HepG2 (cell line): ENCODE measurements around the gene LLGL2. TPM values are rescaled to one million over a fixed set of nuclear protein-coding genes. Genes with fewer than 3 reads are reported as not detected.

Source experiments
- AHR ChIP-seq: IDR thresholded peaks from 2 replicates; pipeline ENCODE4 v1.6.1; 2018; ENCODE audit warnings: missing genetic modification reagents, missing compliant biosample characterization
- DMAP1 ChIP-seq: IDR thresholded peaks from 2 replicates; pipeline ENCODE4 v1.6.1; 2016
- EZH2 ChIP-seq: conservative IDR thresholded peaks from 2 replicates; pipeline ENCODE4 v1.6.1; 2012; ENCODE audit warnings: mild to moderate bottlenecking, low read depth, low read length, moderate library complexity
- HNF4A ChIP-seq: sonication (generic); formaldehyde crosslinking; IDR thresholded peaks from 2 replicates; pipeline ENCODE4 v1.4.0; 2020; ENCODE audit warnings: missing genetic modification reagents
- HNRNPH1 ChIP-seq: fragments of 200-400 bp; formaldehyde crosslinking; optimal IDR thresholded peaks from 2 replicates; pipeline ENCODE3; 2017; ENCODE audit warnings: mild to moderate bottlenecking, low read depth, low read length
- JARID2 ChIP-seq: sonication (generic); formaldehyde crosslinking; IDR thresholded peaks from 2 replicates; pipeline ENCODE4 v1.8.1; 2023; ENCODE audit warnings: missing genetic modification reagents, inconsistent platforms; ENCODE audit not compliant: insufficient replicate concordance
- KDM5B ChIP-seq: sonication (generic); formaldehyde crosslinking; IDR thresholded peaks from 2 replicates; pipeline ENCODE4 v1.4.0; 2020; ENCODE audit warnings: missing genetic modification reagents, mild to moderate bottlenecking, borderline replicate concordance
- MTA3 ChIP-seq: sonication (generic); formaldehyde crosslinking; IDR thresholded peaks from 2 replicates; pipeline ENCODE4 v1.4.0; 2020; ENCODE audit warnings: missing genetic modification reagents
- NCOA1 ChIP-seq: sonication (generic); formaldehyde crosslinking; IDR thresholded peaks from 2 replicates; pipeline ENCODE4 v1.9.0; 2021; ENCODE audit warnings: missing genetic modification reagents
- NCOA5 ChIP-seq: sonication (generic); formaldehyde crosslinking; IDR thresholded peaks from 2 replicates; pipeline ENCODE4 v1.4.0; 2020; ENCODE audit warnings: missing genetic modification reagents
- NR2F6 ChIP-seq, 2 experiments: IDR thresholded peaks; 2 replicates each; pipeline ENCODE4 v1.6.1; 2016; ENCODE audit warnings: antibody characterized with exemption in 1 of 2, mild to moderate bottlenecking in 1 of 2
- NRL ChIP-seq: sonication (generic); formaldehyde crosslinking; IDR thresholded peaks from 2 replicates; pipeline ENCODE4 v1.5.0; 2020; ENCODE audit warnings: missing genetic modification reagents, mild to moderate bottlenecking, moderate library complexity, borderline replicate concordance
- STAG1 ChIP-seq: sonication (generic); formaldehyde crosslinking; IDR thresholded peaks from 2 replicates; pipeline ENCODE4 v1.4.0; 2020; ENCODE audit warnings: missing genetic modification reagents
- STAT5B ChIP-seq: sonication (generic); formaldehyde crosslinking; IDR thresholded peaks from 2 replicates; pipeline ENCODE4 v1.4.0; 2020; ENCODE audit warnings: missing genetic modification reagents
- YY1 ChIP-seq: IDR thresholded peaks from 2 replicates; pipeline ENCODE4 v1.6.1; 2011; ENCODE audit warnings: low read length, low read depth, moderate library complexity, mild to moderate bottlenecking; ENCODE audit not compliant: insufficient read depth, insufficient replicate concordance
- ZNF567 ChIP-seq: sonication (generic); formaldehyde crosslinking; IDR thresholded peaks from 2 replicates; pipeline ENCODE4 v1.8.1; 2023; ENCODE audit warnings: mild to moderate bottlenecking, missing genetic modification reagents, borderline replicate concordance
- ZNF589 ChIP-seq: sonication (generic); formaldehyde crosslinking; conservative IDR thresholded peaks from 2 replicates; pipeline ENCODE4 v1.8.0; 2022; ENCODE audit warnings: mild to moderate bottlenecking, moderate library complexity, missing genetic modification reagents
- ZNF776 ChIP-seq: sonication (generic); formaldehyde crosslinking; IDR thresholded peaks from 2 replicates; pipeline ENCODE4 v1.4.0; 2020; ENCODE audit warnings: mild to moderate bottlenecking, missing genetic modification reagents
- ZNF782 ChIP-seq: sonication (generic); formaldehyde crosslinking; IDR thresholded peaks from 2 replicates; pipeline ENCODE4 v1.4.0; 2020; ENCODE audit warnings: missing genetic modification reagents, mild to moderate bottlenecking, borderline replicate concordance
- ZNF891 ChIP-seq: sonication (generic); formaldehyde crosslinking; IDR thresholded peaks from 2 replicates; pipeline ENCODE4 v1.5.0; 2020; ENCODE audit warnings: mild to moderate bottlenecking, missing genetic modification reagents
- ZZZ3 ChIP-seq: sonication (generic); formaldehyde crosslinking; IDR thresholded peaks from 2 replicates; pipeline ENCODE4 v1.4.0; 2020; ENCODE audit warnings: missing genetic modification reagents, mild to moderate bottlenecking, borderline replicate concordance
- polyA plus RNA-seq, 8 experiments: library from polyadenylated mRNA; depleted of rRNA in 3 of 8; stranded (reverse) in 7 of 8; unstranded in 1 of 8; fragments of >200 nt; fragmentation: Illumina TruSeq in 4 of 8; extraction: Trizol in 4 of 8; gene quantifications; 2 replicates each; pipeline versions ENCODE4 v1.2.1 to v1.2.3, GENCODE V29; 2011 to 2016; ENCODE audit warnings: low read depth in 4 of 8, missing spikeins in 1 of 8, mixed read lengths in 1 of 8; ENCODE audit not compliant: insufficient read depth in 1 of 8
- total RNA-seq, 5 experiments: library from RNA; depleted of rRNA; stranded (reverse); fragments of >200 nt; fragmentation: Illumina TruSeq; extraction: Trizol; gene quantifications; 2 replicates each; pipeline ENCODE4 v1.2.3, GENCODE V29; 2016; ENCODE audit warnings: low read depth in 1 of 5
- TF ChIP-seq, protein P1 (sequence below): sonication (generic); formaldehyde crosslinking; conservative IDR thresholded peaks from 2 replicates; pipeline ENCODE4 v1.8.0; 2022; ENCODE audit warnings: low read depth, missing genetic modification reagents
- TF ChIP-seq, protein P2 (sequence below): sonication (generic); formaldehyde crosslinking; IDR thresholded peaks from 2 replicates; pipeline ENCODE4 v1.5.0; 2020; ENCODE audit warnings: missing genetic modification reagents
- TF ChIP-seq, protein P3 (sequence below): sonication (generic); formaldehyde crosslinking; IDR thresholded peaks from 2 replicates; pipeline ENCODE4 v1.8.0; 2022; ENCODE audit warnings: mild to moderate bottlenecking, missing genetic modification reagents, moderate library complexity
- TF ChIP-seq, protein P4 (sequence below): sonication (generic); formaldehyde crosslinking; IDR thresholded peaks from 2 replicates; pipeline ENCODE4 v1.8.0; 2022; ENCODE audit warnings: mild to moderate bottlenecking, missing genetic modification reagents
- TF ChIP-seq, protein P5 (sequence below): sonication (generic); formaldehyde crosslinking; IDR thresholded peaks from 2 replicates; pipeline ENCODE4 v1.5.0; 2020; ENCODE audit warnings: missing genetic modification reagents

LLGL2 gene
- total and polyA plus RNA-seq, 2 of the 13 experiments (the other 11 are each of a cell fraction or from before 2014, with no cell fraction given), result 83.0 to 86.7 TPM

DNA sequence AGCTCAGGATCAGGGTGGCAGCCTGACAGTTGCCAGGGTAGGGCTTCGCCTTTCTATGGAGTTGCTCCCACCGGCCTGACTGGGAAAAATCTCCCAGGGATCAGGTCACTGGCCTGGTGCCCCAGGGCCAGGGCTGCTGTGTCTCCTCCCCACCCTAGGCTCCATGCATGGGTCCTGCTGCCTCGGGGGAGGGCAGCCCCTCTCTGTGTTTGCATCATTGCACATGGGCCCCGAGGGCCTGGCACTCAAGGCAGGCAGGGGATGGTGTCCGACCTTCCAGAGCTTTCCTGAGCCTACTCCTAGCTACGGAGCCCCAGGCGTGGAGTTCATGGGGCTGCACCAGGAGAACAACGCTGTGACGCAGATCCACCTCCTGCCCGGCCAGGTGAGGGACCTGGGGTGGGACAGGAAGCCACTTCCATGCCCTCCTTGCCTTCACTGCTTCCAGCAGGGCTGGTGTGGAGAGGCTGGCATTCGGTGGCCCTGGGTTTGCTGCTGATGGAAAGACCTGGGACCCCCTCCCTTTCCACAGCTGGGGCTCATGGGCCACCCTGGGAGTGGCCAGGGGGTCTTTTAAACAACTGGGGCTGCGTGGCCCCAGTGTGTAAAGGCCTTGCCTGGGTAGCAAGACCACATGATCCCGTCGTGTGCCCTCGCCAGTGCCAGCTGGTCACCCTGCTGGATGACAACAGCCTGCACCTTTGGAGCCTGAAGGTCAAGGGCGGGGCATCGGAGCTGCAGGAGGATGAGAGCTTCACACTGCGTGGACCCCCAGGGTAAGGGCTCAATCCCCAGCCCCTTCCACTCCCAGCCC, 32.6 kb downstream of the LLGL2 start (continued):
- TF ChIP-seq NR2F6 (IDR thresholded peaks at IDR 0.05), result peak; percentile 23; the same call in 1 of the 2 replicates
- no peak for TF ChIP-seq NR2F6 (CRISPR knock-in tag; IDR thresholded peaks at IDR 0.05)
- no peak for TF ChIP-seq EZH2
- TF ChIP-seq, protein P1, sequence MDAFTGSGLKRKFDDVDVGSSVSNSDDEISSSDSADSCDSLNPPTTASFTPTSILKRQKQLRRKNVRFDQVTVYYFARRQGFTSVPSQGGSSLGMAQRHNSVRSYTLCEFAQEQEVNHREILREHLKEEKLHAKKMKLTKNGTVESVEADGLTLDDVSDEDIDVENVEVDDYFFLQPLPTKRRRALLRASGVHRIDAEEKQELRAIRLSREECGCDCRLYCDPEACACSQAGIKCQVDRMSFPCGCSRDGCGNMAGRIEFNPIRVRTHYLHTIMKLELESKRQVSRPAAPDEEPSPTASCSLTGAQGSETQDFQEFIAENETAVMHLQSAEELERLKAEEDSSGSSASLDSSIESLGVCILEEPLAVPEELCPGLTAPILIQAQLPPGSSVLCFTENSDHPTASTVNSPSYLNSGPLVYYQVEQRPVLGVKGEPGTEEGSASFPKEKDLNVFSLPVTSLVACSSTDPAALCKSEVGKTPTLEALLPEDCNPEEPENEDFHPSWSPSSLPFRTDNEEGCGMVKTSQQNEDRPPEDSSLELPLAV, result no peak
- no peak for TF ChIP-seq STAT5B (CRISPR knock-in tag)
- TF ChIP-seq, protein P2, sequence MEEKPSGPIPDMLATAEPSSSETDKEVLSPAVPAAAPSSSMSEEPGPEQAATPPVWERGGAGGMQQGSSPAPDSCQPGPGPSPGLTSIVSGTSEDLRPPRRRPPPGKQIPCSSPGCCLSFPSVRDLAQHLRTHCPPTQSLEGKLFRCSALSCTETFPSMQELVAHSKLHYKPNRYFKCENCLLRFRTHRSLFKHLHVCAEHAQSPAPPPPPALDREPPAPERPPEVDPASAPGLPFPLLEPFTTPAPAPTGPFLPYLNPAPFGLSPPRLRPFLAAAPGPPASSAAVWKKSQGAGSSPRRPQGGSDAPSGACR, result no peak
- TF ChIP-seq AHR (CRISPR knock-in tag), result no peak
- TF ChIP-seq YY1, result no peak
- TF ChIP-seq, protein P3, sequence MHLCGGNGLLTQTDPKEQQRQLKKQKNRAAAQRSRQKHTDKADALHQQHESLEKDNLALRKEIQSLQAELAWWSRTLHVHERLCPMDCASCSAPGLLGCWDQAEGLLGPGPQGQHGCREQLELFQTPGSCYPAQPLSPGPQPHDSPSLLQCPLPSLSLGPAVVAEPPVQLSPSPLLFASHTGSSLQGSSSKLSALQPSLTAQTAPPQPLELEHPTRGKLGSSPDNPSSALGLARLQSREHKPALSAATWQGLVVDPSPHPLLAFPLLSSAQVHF (CRISPR knock-in tag), result no peak
- no peak for TF ChIP-seq ZNF589
- TF ChIP-seq, protein P4, sequence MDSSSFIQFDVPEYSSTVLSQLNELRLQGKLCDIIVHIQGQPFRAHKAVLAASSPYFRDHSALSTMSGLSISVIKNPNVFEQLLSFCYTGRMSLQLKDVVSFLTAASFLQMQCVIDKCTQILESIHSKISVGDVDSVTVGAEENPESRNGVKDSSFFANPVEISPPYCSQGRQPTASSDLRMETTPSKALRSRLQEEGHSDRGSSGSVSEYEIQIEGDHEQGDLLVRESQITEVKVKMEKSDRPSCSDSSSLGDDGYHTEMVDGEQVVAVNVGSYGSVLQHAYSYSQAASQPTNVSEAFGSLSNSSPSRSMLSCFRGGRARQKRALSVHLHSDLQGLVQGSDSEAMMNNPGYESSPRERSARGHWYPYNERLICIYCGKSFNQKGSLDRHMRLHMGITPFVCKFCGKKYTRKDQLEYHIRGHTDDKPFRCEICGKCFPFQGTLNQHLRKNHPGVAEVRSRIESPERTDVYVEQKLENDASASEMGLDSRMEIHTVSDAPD, result peak; percentile 28; the same call in 1 of the 2 replicates
- TF ChIP-seq ZNF782, result peak; percentile 56
- no peak for TF ChIP-seq HNF4A
- no peak for TF ChIP-seq STAG1 (CRISPR knock-in tag)
- TF ChIP-seq NRL (CRISPR knock-in tag), result peak; percentile 14; the same call in 1 of the 2 replicates
- peak; percentile 2; the same call in 1 of the 2 replicates for TF ChIP-seq NCOA1 (CRISPR knock-in tag)
- no peak for TF ChIP-seq HNRNPH1
- no peak for TF ChIP-seq ZNF567 (CRISPR knock-in tag)
- TF ChIP-seq DMAP1 (CRISPR knock-in tag), result peak; percentile 6; the same call in 1 of the 2 replicates
- peak; percentile 79 for TF ChIP-seq KDM5B
- TF ChIP-seq ZNF891 (CRISPR knock-in tag), result no peak
- no peak for TF ChIP-seq NCOA5 (CRISPR knock-in tag)
- TF ChIP-seq, protein P5, sequence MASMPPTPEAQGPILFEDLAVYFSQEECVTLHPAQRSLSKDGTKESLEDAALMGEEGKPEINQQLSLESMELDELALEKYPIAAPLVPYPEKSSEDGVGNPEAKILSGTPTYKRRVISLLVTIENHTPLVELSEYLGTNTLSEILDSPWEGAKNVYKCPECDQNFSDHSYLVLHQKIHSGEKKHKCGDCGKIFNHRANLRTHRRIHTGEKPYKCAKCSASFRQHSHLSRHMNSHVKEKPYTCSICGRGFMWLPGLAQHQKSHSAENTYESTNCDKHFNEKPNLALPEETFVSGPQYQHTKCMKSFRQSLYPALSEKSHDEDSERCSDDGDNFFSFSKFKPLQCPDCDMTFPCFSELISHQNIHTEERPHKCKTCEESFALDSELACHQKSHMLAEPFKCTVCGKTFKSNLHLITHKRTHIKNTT (CRISPR knock-in tag), result no peak
- no peak for TF ChIP-seq JARID2 (CRISPR knock-in tag)
- no peak for TF ChIP-seq MTA3 (CRISPR knock-in tag)
- TF ChIP-seq ZNF776 (CRISPR knock-in tag), result peak; percentile 87
- TF ChIP-seq ZZZ3 (CRISPR knock-in tag), result no peak
